ENCODE data around the gene GTF2A1.

DNA sequence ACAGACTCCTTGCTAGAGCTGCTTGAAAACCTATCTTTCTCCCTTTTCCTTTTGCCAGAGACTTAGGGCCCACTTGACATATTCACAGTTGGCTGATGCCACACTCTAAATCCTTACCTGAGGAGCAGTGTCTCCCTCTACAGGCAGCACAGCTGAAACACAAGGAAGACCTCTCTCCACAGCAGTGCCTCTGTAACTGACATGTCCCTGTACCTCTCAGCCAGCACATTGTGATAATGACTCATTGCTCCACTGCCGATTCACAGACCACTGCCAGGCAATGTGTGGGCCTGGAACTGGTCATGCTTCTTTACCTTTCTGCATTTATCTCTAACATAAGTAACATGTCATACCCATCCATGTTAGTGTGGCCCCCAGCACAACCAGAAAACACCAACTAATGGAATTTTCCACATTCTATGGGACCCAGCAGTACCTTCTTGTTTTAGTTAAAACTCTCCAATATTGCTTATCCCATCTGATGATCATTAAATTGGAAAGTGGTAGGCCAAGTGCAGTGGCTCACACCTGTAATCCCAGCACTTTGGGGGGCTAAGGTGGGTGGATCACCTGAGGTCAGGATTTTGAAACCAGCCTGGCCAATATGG is 56.5 kb downstream of the GTF2A1 start:
- TF ChIP-seq, protein P1, sequence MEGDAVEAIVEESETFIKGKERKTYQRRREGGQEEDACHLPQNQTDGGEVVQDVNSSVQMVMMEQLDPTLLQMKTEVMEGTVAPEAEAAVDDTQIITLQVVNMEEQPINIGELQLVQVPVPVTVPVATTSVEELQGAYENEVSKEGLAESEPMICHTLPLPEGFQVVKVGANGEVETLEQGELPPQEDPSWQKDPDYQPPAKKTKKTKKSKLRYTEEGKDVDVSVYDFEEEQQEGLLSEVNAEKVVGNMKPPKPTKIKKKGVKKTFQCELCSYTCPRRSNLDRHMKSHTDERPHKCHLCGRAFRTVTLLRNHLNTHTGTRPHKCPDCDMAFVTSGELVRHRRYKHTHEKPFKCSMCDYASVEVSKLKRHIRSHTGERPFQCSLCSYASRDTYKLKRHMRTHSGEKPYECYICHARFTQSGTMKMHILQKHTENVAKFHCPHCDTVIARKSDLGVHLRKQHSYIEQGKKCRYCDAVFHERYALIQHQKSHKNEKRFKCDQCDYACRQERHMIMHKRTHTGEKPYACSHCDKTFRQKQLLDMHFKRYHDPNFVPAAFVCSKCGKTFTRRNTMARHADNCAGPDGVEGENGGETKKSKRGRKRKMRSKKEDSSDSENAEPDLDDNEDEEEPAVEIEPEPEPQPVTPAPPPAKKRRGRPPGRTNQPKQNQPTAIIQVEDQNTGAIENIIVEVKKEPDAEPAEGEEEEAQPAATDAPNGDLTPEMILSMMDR (conservative IDR thresholded peaks at IDR 0.05): peak; percentile 50
- TF ChIP-seq EZH2 (IDR thresholded peaks at IDR 0.05; ENCODE audit: low read depth): no peak

All from PC-9 (cell line).